HG02623 (cell line): ENCODE results near the gene LDHD.
A peak's percentile ranks its signal among the peaks of the same experiment; 100 is the strongest.
"Not testable (repeated sequence)": the region's sequence is repeated elsewhere in the genome, so short reads cannot be mapped to it uniquely, and the experiment has no call there.

Source experiments
- ATAC-seq: cut with Tn5 transposase; IDR thresholded peaks from one replicate; pipeline ENCODE4 v1.9.1; 2021; ENCODE audit warnings: moderate library complexity; ENCODE audit not compliant: unreplicated experiment

The LDHD gene

GRCh38 chr16:75116081-75116910, at the start of gene LDHD:
Gene LDHD, minus strand, starts transcription at chr16:75116780. Its CDS starts 60 bp downstream, at chr16:75116720.
- ATAC-seq = no peak

GRCh38 chr16:75160386-75160785, 43.8 kb upstream of the LDHD start:
- ATAC-seq = no peak

GRCh38 chr16:75152635-75153034, 36.1 kb upstream of the LDHD start:
- ATAC-seq = no peak

- no peak for ATAC-seq
These were observed 35.2 kb upstream of the LDHD start for GRCh38 chr16:75151798-75152197.

- peak; percentile 84 for ATAC-seq
These were observed 32.0 kb upstream of the LDHD start, which contains the start of gene ZFP1 for GRCh38 chr16:75148311-75149195. Gene ZFP1, plus strand, starts transcription at chr16:75148524. Its CDS starts 4,428 bp downstream, at chr16:75152952.

- no peak for ATAC-seq
These were observed 31.4 kb upstream of the LDHD start for GRCh38 chr16:75147968-75148310.

- no peak for ATAC-seq
These were observed 27.4 kb upstream of the LDHD start for GRCh38 chr16:75143941-75144340.

- ATAC-seq = no peak
These were observed 22.9 kb upstream of the LDHD start for GRCh38 chr16:75139498-75139897.

GRCh38 chr16:75138636-75139035, 22.1 kb upstream of the LDHD start:
- ATAC-seq = no peak

GRCh38 chr16:75138233-75138632, 21.7 kb upstream of the LDHD start:
- no peak for ATAC-seq

- no peak for ATAC-seq
These were observed 14.5 kb upstream of the LDHD start for GRCh38 chr16:75131081-75131480.

GRCh38 chr16:75130150-75130771, 13.7 kb upstream of the LDHD start:
- no peak for ATAC-seq

GRCh38 chr16:75129421-75130149, 13.0 kb upstream of the LDHD start:
- not testable (repeated sequence) for ATAC-seq

- no peak for ATAC-seq
These were observed 11.3 kb upstream of the LDHD start for GRCh38 chr16:75127713-75128415.

- ATAC-seq = no peak
These were observed 6.0 kb upstream of the LDHD start for GRCh38 chr16:75122609-75123008.

- no peak for ATAC-seq
These were observed 5.5 kb upstream of the LDHD start for GRCh38 chr16:75121949-75122568.

GRCh38 chr16:75120253-75120652, 3.7 kb upstream of the LDHD start:
- ATAC-seq = no peak

- no peak for ATAC-seq
These were observed 2.5 kb upstream of the LDHD start for GRCh38 chr16:75118943-75119539.

GRCh38 chr16:75116911-75117245, 298 bp upstream of the LDHD start:
- ATAC-seq = no peak
